OCI-LY7 (cell line): Measurements from ENCODE around the gene WNT9B. TPM values are rescaled to one million over a fixed set of nuclear protein-coding genes. Genes with fewer than 3 reads are reported as not detected.

Experiments used
- BruUV-seq: library from RNA; stranded (reverse); fragments of 400-500 nt; replicated peaks from 2 replicates; lab custom pipeline; 2021; lab: Mats Ljungman, UMichigan
- CTCF ChIA-PET: fragments of 300-600 bp; sonication (Branson Sonifier 250); formaldehyde crosslinking; loops from one replicate; lab custom pipeline; 2022; ENCODE audit warnings: antibody characterized with exemption; ENCODE audit not compliant: unreplicated experiment; lab: Charles Lee
- POLR2A ChIA-PET: fragments of 300-600 bp; sonication (Branson Sonifier 250); formaldehyde crosslinking; loops from one replicate; lab custom pipeline; 2022; ENCODE audit warnings: antibody characterized with exemption; lab: Charles Lee
- DNase-seq: peaks from one replicate; pipeline ENCODE4 v3.0.0-alpha.2; 2015; ENCODE audit warnings: low spot score
- H2AFZ ChIP-seq: fragments of 200-600 bp; sonication (generic), shearing (Covaris generic); 2 replicates; pipeline ENCODE4 v1.6.1; 2014; ENCODE audit warnings: mild to moderate bottlenecking, antibody characterized with exemption, low read length, moderate library complexity
- H3K27ac ChIP-seq: fragments of 200-600 bp; sonication (generic); 2 replicates; pipeline ENCODE4 v1.5.1; 2014; ENCODE audit warnings: mixed run types, low read depth, mild to moderate bottlenecking, moderate library complexity, low read length, inconsistent platforms; ENCODE audit not compliant: poor library complexity, severe bottlenecking
- H3K36me3 ChIP-seq: fragments of 200-600 bp; sonication (generic); 2 replicates; pipeline ENCODE4 v1.6.1; 2014; ENCODE audit warnings: mild to moderate bottlenecking, antibody characterized with exemption, low read length, moderate library complexity, mixed read lengths; ENCODE audit not compliant: insufficient read depth
- H3K4me1 ChIP-seq: fragments of 200-600 bp; sonication (generic); 2 replicates; pipeline ENCODE4 v1.5.1; 2014; ENCODE audit warnings: mild to moderate bottlenecking, low read length; ENCODE audit not compliant: insufficient read depth, poor library complexity, severe bottlenecking
- H3K4me2 ChIP-seq: fragments of 200-600 bp; sonication (generic); 2 replicates; pipeline ENCODE4 v1.6.1; 2014; ENCODE audit warnings: mild to moderate bottlenecking, low read length
- H3K4me3 ChIP-seq: fragments of 200-600 bp; sonication (generic); 2 replicates; pipeline ENCODE4 v1.5.1; 2014; ENCODE audit warnings: mild to moderate bottlenecking, low read depth, low read length; ENCODE audit not compliant: poor library complexity, severe bottlenecking
- H3K79me2 ChIP-seq: fragments of 200-600 bp; sonication (generic); 2 replicates; pipeline ENCODE4 v1.6.1; 2016; ENCODE audit warnings: low read depth, mild to moderate bottlenecking, low read length, moderate library complexity, mixed read lengths; ENCODE audit not compliant: insufficient read depth
- H3K9me2 ChIP-seq: fragments of 200-600 bp; sonication (generic); 2 replicates; pipeline ENCODE4 v1.6.1; 2016; ENCODE audit warnings: mild to moderate bottlenecking, low read length, mixed read lengths; ENCODE audit not compliant: insufficient read depth
- H3K9me3 ChIP-seq: fragments of 200-600 bp; sonication (generic); 2 replicates; pipeline ENCODE4 v1.6.1; 2014; ENCODE audit warnings: mild to moderate bottlenecking, mixed run types, low read length, mixed read lengths
- H4K20me1 ChIP-seq: fragments of 200-600 bp; sonication (generic); 2 replicates; pipeline ENCODE4 v1.6.1; 2014; ENCODE audit warnings: mild to moderate bottlenecking, antibody characterized with exemption, low read length, moderate library complexity, mixed read lengths; ENCODE audit not compliant: insufficient read depth
- CTCF ChIP-seq: fragments of 200-600 bp; sonication (generic); conservative IDR thresholded peaks from 2 replicates; pipeline ENCODE4 v1.5.1; 2014; ENCODE audit warnings: mild to moderate bottlenecking, antibody characterized with exemption, low read length, moderate library complexity, mixed read lengths
- EZH2phosphoT487 ChIP-seq: fragments of 200-600 bp; sonication (generic); IDR thresholded peaks from 2 replicates; pipeline ENCODE4 v1.6.1; 2018; ENCODE audit warnings: low read depth, borderline replicate concordance, mild to moderate bottlenecking, mixed run types, antibody characterized with exemption, low read length, moderate library complexity, mixed read lengths
- intact Hi-C: fragments of 100-400 bp; cut with micrococcal nuclease; formaldehyde crosslinking; loops from one replicate; pipeline ENCODE4 v1.10.0; 2022; ENCODE audit not compliant: unreplicated experiment
- total RNA-seq, 2 experiments: library from RNA; depleted of rRNA in 1 of 2; stranded (reverse); fragments of >200 nt in 1 of 2; shearing (Covaris generic) in 1 of 2; gene quantifications; 2 replicates each; pipeline ENCODE4 v1.2.3, GENCODE V29; 2014 to 2022

Gene WNT9B
- total RNA-seq, 2 experiments from 2014 or later = not detected

DNA sequence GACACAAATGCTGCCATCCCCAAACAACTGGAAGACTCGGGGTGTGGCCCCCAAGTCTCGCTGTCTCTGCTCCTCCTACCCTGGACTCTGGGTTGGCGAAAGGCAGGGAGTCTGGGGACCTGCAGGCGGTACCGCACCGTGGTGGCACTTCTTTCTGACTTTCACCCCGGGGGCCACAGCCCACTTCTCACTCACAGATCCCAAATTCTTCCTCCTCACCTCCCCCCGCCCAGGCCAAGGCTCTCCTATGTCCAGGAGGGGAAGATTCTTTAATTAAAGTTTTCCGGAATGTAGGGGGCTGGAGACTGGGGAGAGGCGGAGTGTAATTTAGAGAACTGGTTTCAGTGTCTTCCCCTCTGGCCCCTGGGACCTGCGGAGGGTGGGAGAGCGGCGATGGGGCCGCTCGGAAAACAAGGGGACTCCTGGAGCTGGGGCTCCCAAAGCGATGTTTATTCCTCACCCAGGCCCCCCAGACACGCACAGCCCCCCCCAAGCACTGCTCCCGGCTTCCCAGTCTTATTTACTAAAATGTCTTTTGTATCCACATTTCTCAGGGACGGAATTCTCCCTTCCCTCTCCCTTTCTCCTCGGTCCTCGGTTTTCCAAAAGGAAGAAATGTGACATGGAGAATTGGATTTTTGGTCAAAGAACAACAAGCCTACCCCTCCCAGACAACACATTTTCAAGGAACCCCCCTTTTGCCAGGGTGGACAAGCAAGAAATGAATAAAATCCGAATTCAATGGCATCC is 34.1 kb upstream of the WNT9B start:
- CTCF ChIA-PET = no interaction called here
- Histone ChIP-seq H3K36me3 (no peaks in the 10 kb centered on the region), H3K4me1 (peaks cover 24% of the 10 kb centered on the region), H2AFZ (no peak overlapping the region), H3K4me2 (peak overlapping the region; percentile 78; the same call in 1 of the 2 replicates), H3K9me3 (no peaks in the 10 kb centered on the region), H3K9me2 (no peaks in the 10 kb centered on the region), H3K79me2 (no peaks in the 10 kb centered on the region), H3K4me3 (no peak overlapping the region), H3K27ac (no peak overlapping the region), H4K20me1 (no peaks in the 10 kb centered on the region)
- no peak for DNase-seq
- intact Hi-C loops = no loop called here
- POLR2A ChIA-PET = no interaction called here
- BruUV-seq = no TSS peak
- TF ChIP-seq CTCF (no peak), EZH2phosphoT487 (no peak)

DNA sequence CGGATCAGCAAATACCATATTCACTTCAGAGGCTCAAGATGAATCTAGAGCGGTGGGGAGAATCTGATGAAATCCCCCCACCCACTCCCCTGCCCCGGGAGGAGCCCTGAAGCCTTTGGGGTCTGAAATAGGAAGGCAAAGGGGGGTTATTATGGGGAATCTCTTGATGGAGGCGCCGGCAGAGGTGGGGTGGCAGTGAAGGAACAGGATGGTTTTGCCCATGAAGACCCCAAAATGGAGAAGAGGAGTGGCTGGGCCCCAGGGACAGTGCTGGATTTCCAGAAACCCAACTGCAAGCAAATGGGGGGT is 33.5 kb upstream of the WNT9B start:
- Histone ChIP-seq H3K79me2 (no peaks in the 10 kb centered on the region), H2AFZ (no peak overlapping the region), H3K4me2 (peak overlapping the region; percentile 78; the same call in 1 of the 2 replicates), H3K9me3 (no peaks in the 10 kb centered on the region), H4K20me1 (no peaks in the 10 kb centered on the region), H3K4me3 (peak overlapping the region; percentile 11), H3K27ac (no peak overlapping the region), H3K36me3 (no peaks in the 10 kb centered on the region), H3K9me2 (no peaks in the 10 kb centered on the region), H3K4me1 (peaks cover 24% of the 10 kb centered on the region)
- DNase-seq = no peak
- intact Hi-C loops = no loop called here
- CTCF ChIA-PET = no interaction called here
- no peak for TF ChIP-seq CTCF
- no TSS peak for BruUV-seq
- POLR2A ChIA-PET = no interaction called here

- Histone ChIP-seq H3K27ac (no peak within 1 kb of the TSS), H3K4me3 (peak within 1 kb of the TSS; percentile 63), H3K4me1 (peaks cover 24% of the 10 kb centered on the region), H3K9me2 (no peaks in the 10 kb centered on the region), H4K20me1 (no peaks in the 10 kb centered on the region), H3K4me2 (peak within 1 kb of the TSS; percentile 78), H3K79me2 (no peaks in the 10 kb centered on the region), H3K36me3 (no peaks in the 10 kb centered on the region), H3K9me3 (no peaks in the 10 kb centered on the region), H2AFZ (peak within 1 kb of the TSS; percentile 82)
- intact Hi-C loops = no loop called here
- TF ChIP-seq CTCF (no peak), EZH2phosphoT487 (no peak)
- BruUV-seq = no TSS peak
- ChIA-PET POLR2A (no interaction called here), CTCF (no interaction called here)
- DNase-seq = peak; percentile 63
Measured at GRCh38 chr17:46818316-46818928, 33.0 kb upstream of the WNT9B start, which contains the start of gene WNT3. WNT3 (minus strand) TSS chr17:46818692; CDS start chr17:46818597, 95 bp downstream.
